ENCODE measurements around the gene ARHGAP4.

DNA sequence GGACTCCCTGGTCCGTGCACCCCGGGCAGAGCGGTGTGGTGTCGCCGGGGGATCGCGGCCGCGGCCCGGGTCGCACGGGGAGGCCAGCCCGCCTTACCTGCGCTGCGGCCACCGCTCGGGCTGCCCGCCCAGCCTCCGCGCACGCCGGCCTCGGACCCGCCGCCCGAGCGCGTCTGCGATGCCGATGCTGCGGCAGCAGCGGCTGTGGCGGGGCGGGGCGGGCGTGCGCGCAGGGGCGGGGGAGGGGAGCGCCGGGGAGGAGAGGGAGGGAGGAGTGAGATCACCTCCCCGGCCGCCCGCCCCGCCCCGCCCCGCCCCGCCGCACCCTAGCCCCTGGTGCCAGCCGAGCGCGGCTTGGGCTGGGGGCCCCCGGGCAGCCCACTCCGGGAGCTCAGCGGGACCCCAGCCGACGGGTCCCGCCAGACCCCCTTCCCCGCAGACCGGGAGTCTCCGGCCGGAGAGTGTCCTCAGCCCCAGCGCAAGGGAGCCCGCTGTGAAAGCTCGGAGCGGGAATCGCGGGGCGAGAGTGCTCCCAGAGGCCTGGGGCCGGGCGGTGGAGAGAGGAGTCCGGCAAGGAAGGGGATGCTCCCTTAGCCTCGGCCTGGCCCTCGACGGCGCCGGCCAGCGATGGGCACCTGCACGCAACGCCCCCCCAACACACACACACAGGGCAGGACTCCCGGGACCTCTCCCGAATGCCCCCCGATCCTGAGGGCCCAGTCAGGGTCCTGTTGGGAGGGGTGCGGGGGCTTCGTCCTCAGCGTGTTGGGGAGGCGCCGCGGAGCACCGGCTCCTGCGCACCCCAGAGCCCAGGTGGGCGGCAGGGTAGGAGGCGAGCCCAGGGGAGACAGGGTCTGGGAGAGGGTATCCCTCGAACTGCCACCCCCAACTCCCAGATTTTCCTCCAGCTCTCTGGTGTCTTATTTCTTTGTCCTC, 39.8 kb downstream of the ARHGAP4 start, which contains the start of gene L1CAM:
- TF ChIP-seq, protein P1, sequence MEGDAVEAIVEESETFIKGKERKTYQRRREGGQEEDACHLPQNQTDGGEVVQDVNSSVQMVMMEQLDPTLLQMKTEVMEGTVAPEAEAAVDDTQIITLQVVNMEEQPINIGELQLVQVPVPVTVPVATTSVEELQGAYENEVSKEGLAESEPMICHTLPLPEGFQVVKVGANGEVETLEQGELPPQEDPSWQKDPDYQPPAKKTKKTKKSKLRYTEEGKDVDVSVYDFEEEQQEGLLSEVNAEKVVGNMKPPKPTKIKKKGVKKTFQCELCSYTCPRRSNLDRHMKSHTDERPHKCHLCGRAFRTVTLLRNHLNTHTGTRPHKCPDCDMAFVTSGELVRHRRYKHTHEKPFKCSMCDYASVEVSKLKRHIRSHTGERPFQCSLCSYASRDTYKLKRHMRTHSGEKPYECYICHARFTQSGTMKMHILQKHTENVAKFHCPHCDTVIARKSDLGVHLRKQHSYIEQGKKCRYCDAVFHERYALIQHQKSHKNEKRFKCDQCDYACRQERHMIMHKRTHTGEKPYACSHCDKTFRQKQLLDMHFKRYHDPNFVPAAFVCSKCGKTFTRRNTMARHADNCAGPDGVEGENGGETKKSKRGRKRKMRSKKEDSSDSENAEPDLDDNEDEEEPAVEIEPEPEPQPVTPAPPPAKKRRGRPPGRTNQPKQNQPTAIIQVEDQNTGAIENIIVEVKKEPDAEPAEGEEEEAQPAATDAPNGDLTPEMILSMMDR (IDR thresholded peaks at IDR 0.05; ENCODE audit: low read length): no peak
- no peak for TF ChIP-seq EZH2 (IDR thresholded peaks at IDR 0.05; ENCODE audit: borderline replicate concordance, low read length)
